SK-N-SH (cell line): ENCODE results near the gene CCDC91.
A peak's percentile ranks its signal among the peaks of the same experiment; 100 is the strongest.

ENCODE experiments used
- CTCF ChIP-seq: fragments of 200-600 bp; sonication (generic); IDR thresholded peaks from 2 replicates; pipeline ENCODE4 v1.6.1; 2017; ENCODE audit warnings: antibody characterized with exemption, mild to moderate bottlenecking, moderate library complexity
- GATA2 ChIP-seq: sonication (generic); formaldehyde crosslinking; IDR thresholded peaks from 2 replicates; pipeline ENCODE4 v1.5.0; 2020; ENCODE audit warnings: mild to moderate bottlenecking, missing genetic modification reagents
- MXI1 ChIP-seq: IDR thresholded peaks from 2 replicates; pipeline ENCODE4 v1.6.1; 2012; ENCODE audit warnings: mild to moderate bottlenecking, low read depth, low read length, improper control_type of control experiment
- POLR2AphosphoS5 ChIP-seq: IDR thresholded peaks from 2 replicates; pipeline ENCODE4 v1.6.1; 2012; ENCODE audit warnings: low read depth, low read length
- RAD21 ChIP-seq: IDR thresholded peaks from 2 replicates; pipeline ENCODE4 v1.6.1; 2012; ENCODE audit warnings: mild to moderate bottlenecking, low read length
- REST ChIP-seq: IDR thresholded peaks from 2 replicates; pipeline ENCODE4 v1.6.1; 2012; ENCODE audit warnings: mild to moderate bottlenecking, low read depth, low read length, moderate library complexity
- SIN3A ChIP-seq: IDR thresholded peaks from 2 replicates; pipeline ENCODE4 v1.6.1; 2012; ENCODE audit warnings: low read depth, mild to moderate bottlenecking, low read length, moderate library complexity, borderline replicate concordance
- YY1 ChIP-seq: IDR thresholded peaks from 2 replicates; pipeline ENCODE4 v1.4.0; 2012; ENCODE audit warnings: low read depth, mild to moderate bottlenecking
- ZBTB33 ChIP-seq: IDR thresholded peaks from 2 replicates; pipeline ENCODE4 v1.4.0; 2012; ENCODE audit warnings: low read depth, borderline replicate concordance
- TF ChIP-seq, protein P1 (sequence below): IDR thresholded peaks from 2 replicates; pipeline ENCODE4; 2012

GRCh38 chr12:28378736-28379135 is 188.5 kb downstream of the CCDC91 start:
- TF ChIP-seq CTCF (no peak), POLR2AphosphoS5 (no peak), REST (no peak), GATA2 (CRISPR knock-in tag) (no peak), MXI1 (no peak), RAD21 (no peak), ZBTB33 (no peak), YY1 (no peak), SIN3A (no peak)
- TF ChIP-seq, protein P1, sequence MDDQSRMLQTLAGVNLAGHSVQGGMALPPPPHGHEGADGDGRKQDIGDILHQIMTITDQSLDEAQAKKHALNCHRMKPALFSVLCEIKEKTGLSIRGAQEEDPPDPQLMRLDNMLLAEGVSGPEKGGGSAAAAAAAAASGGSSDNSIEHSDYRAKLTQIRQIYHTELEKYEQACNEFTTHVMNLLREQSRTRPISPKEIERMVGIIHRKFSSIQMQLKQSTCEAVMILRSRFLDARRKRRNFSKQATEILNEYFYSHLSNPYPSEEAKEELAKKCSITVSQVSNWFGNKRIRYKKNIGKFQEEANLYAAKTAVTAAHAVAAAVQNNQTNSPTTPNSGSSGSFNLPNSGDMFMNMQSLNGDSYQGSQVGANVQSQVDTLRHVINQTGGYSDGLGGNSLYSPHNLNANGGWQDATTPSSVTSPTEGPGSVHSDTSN = peak; percentile 35; the same call in 1 of the 2 replicates
